Measurements from ENCODE around the gene CEP97.
"Not testable (repeated sequence)": the region's sequence is repeated elsewhere in the genome, so short reads cannot be mapped to it uniquely, and the experiment has no call there.

The CEP97 gene

DNA sequence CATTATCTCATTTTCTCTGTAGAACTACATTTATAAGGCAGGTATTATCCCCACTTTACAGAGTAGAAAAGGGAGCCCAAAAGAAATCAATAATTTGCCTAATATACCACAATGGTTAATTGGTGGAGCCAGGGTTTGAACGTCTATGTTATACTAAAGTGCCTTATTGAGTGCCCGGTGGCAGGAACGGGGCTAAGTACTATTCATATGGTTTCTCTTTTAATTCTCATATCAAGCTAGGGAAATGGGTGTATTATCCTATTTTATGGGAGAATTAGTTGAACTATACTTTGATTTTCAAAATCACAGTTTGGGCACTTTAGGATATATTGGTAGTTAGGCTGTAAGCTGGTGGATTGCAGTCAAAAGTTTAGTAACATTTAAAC is 1.5 kb downstream of the CEP97 start:
- Mint-ChIP-seq H3K27me3 (no peaks in the 10 kb centered on the region), H3K4me1 (ENCODE audit: low read depth) (peaks cover 47% of the 10 kb centered on the region), H3K9me3 (no peaks in the 10 kb centered on the region), H3K4me3 (peak overlapping the region; percentile 99), H3K36me3 (ENCODE audit: low read depth) (peaks cover 32% of the 10 kb centered on the region), H3K27ac (peak overlapping the region; percentile 97)

- H3K36me3 Mint-ChIP-seq (ENCODE audit: low read depth): peaks cover 64% of the 10 kb centered on the region
- no peak overlapping the region for H3K27ac Mint-ChIP-seq
Observed at GRCh38 chr3:101729586-101729985, 5.2 kb downstream of the CEP97 start.

GRCh38 chr3:101730839-101731238 is 6.4 kb downstream of the CEP97 start:
- no peak overlapping the region for H3K27ac Mint-ChIP-seq
- H3K9me3 Mint-ChIP-seq: no peaks in the 10 kb centered on the region
- H3K36me3 Mint-ChIP-seq (ENCODE audit: low read depth): peaks cover 74% of the 10 kb centered on the region
- no peak overlapping the region for H3K4me3 Mint-ChIP-seq
- H3K4me1 Mint-ChIP-seq (ENCODE audit: low read depth): peaks cover 13% of the 10 kb centered on the region
- H3K27me3 Mint-ChIP-seq: no peaks in the 10 kb centered on the region

More at GRCh38 chr3:101729586-101729985, 5.2 kb downstream of the CEP97 start:
- H3K9me3 Mint-ChIP-seq: no peaks in the 10 kb centered on the region
- H3K4me1 Mint-ChIP-seq (ENCODE audit: low read depth): peaks cover 20% of the 10 kb centered on the region
- no peak overlapping the region for H3K4me3 Mint-ChIP-seq
- H3K27me3 Mint-ChIP-seq: no peaks in the 10 kb centered on the region

- no peak overlapping the region for H3K4me3 Mint-ChIP-seq
- H3K36me3 Mint-ChIP-seq (ENCODE audit: low read depth): peaks cover 78% of the 10 kb centered on the region
- peaks cover under 1% of the 10 kb centered on the region for H3K4me1 Mint-ChIP-seq (ENCODE audit: low read depth)
- no peaks in the 10 kb centered on the region for H3K9me3 Mint-ChIP-seq
- no peak overlapping the region for H3K27ac Mint-ChIP-seq
- H3K27me3 Mint-ChIP-seq: no peaks in the 10 kb centered on the region
Observed at GRCh38 chr3:101732240-101732641, 7.8 kb downstream of the CEP97 start.

DNA sequence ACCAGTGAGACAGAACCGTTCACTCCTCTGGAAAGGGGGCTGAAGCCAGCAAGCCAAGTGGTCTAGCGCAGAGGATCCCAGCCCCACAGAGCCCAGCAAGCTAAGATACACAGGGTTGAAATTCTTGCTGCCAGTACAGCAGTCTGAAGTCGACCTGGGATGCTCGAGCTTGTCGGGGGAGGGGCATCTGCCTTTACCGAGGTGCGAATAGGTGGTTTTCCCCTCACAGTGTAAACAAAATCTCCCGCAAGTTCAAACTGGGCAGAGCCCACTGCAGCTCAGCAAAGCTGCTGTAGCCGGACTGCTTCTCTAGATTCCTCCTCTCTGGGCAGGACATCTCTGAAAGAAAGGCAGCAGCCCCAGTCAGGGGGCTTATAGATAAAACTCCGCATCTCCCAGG is 11.4 kb downstream of the CEP97 start:
- no peak overlapping the region for H3K27ac Mint-ChIP-seq
- no peaks in the 10 kb centered on the region for H3K9me3 Mint-ChIP-seq
- peaks cover 73% of the 10 kb centered on the region for H3K36me3 Mint-ChIP-seq (ENCODE audit: low read depth)
- H3K4me1 Mint-ChIP-seq (ENCODE audit: low read depth): no peaks in the 10 kb centered on the region
- H3K4me3 Mint-ChIP-seq: no peak overlapping the region
- no peaks in the 10 kb centered on the region for H3K27me3 Mint-ChIP-seq

GRCh38 chr3:101741914-101742313 is 17.5 kb downstream of the CEP97 start:
- H3K9me3 Mint-ChIP-seq; H3K4me3 Mint-ChIP-seq; H3K4me1 Mint-ChIP-seq (ENCODE audit: low read depth); H3K27me3 Mint-ChIP-seq; H3K27ac Mint-ChIP-seq: not testable (repeated sequence)
- H3K36me3 Mint-ChIP-seq (ENCODE audit: low read depth): peaks cover 41% of the 10 kb centered on the region

GRCh38 chr3:101744811-101745210 is 20.4 kb downstream of the CEP97 start:
- H3K27me3 Mint-ChIP-seq: no peaks in the 10 kb centered on the region
- H3K9me3 Mint-ChIP-seq: no peaks in the 10 kb centered on the region
- H3K36me3 Mint-ChIP-seq (ENCODE audit: low read depth): peaks cover 28% of the 10 kb centered on the region
- no peak overlapping the region for H3K27ac Mint-ChIP-seq
- H3K4me3 Mint-ChIP-seq: no peak overlapping the region
- H3K4me1 Mint-ChIP-seq (ENCODE audit: low read depth): peaks cover 3% of the 10 kb centered on the region

- not testable (repeated sequence) for H3K4me1 Mint-ChIP-seq (ENCODE audit: low read depth); H3K9me3 Mint-ChIP-seq; H3K27me3 Mint-ChIP-seq; H3K4me3 Mint-ChIP-seq; H3K27ac Mint-ChIP-seq
- H3K36me3 Mint-ChIP-seq (ENCODE audit: low read depth): peaks cover 32% of the 10 kb centered on the region
Observed at GRCh38 chr3:101745934-101746333, 21.5 kb downstream of the CEP97 start.

DNA sequence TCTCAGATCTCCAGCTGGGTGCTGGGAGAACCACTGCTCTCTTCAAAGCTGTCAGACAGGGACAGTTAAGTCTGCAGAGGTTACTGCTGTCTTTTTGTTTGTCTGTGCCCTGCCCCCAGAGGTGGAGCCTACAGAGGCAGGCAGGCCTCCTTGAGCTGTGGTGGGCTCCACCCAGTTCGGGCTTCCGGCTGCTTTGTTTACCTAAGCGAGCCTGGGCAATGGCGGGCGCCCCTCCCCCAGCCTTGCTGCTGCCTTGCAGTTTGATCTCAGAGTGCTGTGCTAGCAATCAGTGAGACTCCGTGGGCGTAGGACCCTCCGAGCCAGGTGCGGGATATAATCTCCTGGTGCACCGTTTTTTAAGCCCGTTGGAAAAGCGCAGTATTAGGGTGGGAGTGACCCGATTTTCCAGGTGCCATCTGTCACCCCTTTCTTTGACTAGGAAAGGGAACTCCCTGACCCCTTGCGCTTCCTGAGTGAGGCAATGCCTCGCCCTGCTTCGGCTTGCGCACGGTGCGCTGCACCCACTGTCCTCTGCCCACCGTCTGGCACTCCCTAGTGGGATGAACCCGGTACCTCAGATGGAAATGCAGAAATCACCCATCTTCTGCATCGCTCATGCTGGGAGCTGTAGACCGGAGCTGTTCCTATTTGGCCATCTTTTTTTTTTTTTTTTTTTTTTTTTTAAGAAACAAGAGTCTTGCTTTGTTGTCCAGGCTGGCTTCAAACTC is 29.1 kb downstream of the CEP97 start:
- not testable (repeated sequence) for H3K9me3 Mint-ChIP-seq; H3K4me3 Mint-ChIP-seq; H3K27me3 Mint-ChIP-seq; H3K4me1 Mint-ChIP-seq (ENCODE audit: low read depth); H3K27ac Mint-ChIP-seq
- H3K36me3 Mint-ChIP-seq (ENCODE audit: low read depth): peaks cover 59% of the 10 kb centered on the region

- Mint-ChIP-seq H3K27me3 (no peaks in the 10 kb centered on the region), H3K4me1 (ENCODE audit: low read depth) (no peaks in the 10 kb centered on the region), H3K36me3 (ENCODE audit: low read depth) (peaks cover 66% of the 10 kb centered on the region), H3K27ac (no peak overlapping the region), H3K4me3 (no peak overlapping the region), H3K9me3 (no peaks in the 10 kb centered on the region)
Observed at GRCh38 chr3:101758224-101758623, 33.8 kb downstream of the CEP97 start.

- no peaks in the 10 kb centered on the region for H3K27me3 Mint-ChIP-seq
- H3K27ac Mint-ChIP-seq: no peak overlapping the region
- H3K36me3 Mint-ChIP-seq (ENCODE audit: low read depth): peaks cover 54% of the 10 kb centered on the region
- H3K4me3 Mint-ChIP-seq: no peak overlapping the region
- H3K9me3 Mint-ChIP-seq: no peaks in the 10 kb centered on the region
- H3K4me1 Mint-ChIP-seq (ENCODE audit: low read depth): no peaks in the 10 kb centered on the region
Observed at GRCh38 chr3:101762041-101762646, 37.7 kb downstream of the CEP97 start.

DNA sequence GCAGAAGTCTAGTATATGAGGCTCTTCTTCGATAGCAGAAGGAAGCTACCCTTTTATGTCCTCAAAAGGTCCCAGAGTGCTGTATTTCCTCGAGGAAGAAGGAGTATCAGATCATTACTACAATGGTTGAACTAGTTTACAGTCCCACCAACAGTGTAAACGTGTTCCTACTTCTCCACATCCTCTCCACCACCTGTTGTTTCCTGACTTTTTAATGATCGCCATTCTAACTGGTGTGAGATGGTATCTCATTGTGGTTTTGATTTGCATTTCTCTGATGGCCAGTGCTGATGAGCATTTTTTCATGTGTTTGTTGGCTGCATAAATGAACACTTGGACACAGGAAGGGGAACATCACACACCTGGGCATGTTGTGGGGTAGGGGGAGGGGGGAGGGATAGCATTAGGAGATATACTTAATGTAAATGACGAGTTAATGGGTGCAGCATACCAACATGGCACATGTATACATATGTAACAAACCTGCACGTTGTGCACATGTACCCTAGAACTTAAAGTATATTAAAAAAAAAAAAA is 53.4 kb downstream of the CEP97 start:
- H3K27ac Mint-ChIP-seq: peak overlapping the region; percentile 94
- H3K4me3 Mint-ChIP-seq: peak overlapping the region; percentile 15

GRCh38 chr3:101778385-101779046 is 54.1 kb downstream of the CEP97 start:
- H3K27me3 Mint-ChIP-seq: no peaks in the 10 kb centered on the region
- no peaks in the 10 kb centered on the region for H3K9me3 Mint-ChIP-seq
- peak overlapping the region; percentile 94 for H3K27ac Mint-ChIP-seq
- peaks cover 8% of the 10 kb centered on the region for H3K36me3 Mint-ChIP-seq (ENCODE audit: low read depth)
- H3K4me1 Mint-ChIP-seq (ENCODE audit: low read depth): peaks cover 42% of the 10 kb centered on the region
- peak overlapping the region; percentile 93 for H3K4me3 Mint-ChIP-seq

More for the DNA sequence above, 53.4 kb downstream of the CEP97 start:
- not testable (repeated sequence) for H3K9me3 Mint-ChIP-seq; H3K36me3 Mint-ChIP-seq (ENCODE audit: low read depth); H3K27me3 Mint-ChIP-seq
- peaks cover 42% of the 10 kb centered on the region for H3K4me1 Mint-ChIP-seq (ENCODE audit: low read depth)

DNA sequence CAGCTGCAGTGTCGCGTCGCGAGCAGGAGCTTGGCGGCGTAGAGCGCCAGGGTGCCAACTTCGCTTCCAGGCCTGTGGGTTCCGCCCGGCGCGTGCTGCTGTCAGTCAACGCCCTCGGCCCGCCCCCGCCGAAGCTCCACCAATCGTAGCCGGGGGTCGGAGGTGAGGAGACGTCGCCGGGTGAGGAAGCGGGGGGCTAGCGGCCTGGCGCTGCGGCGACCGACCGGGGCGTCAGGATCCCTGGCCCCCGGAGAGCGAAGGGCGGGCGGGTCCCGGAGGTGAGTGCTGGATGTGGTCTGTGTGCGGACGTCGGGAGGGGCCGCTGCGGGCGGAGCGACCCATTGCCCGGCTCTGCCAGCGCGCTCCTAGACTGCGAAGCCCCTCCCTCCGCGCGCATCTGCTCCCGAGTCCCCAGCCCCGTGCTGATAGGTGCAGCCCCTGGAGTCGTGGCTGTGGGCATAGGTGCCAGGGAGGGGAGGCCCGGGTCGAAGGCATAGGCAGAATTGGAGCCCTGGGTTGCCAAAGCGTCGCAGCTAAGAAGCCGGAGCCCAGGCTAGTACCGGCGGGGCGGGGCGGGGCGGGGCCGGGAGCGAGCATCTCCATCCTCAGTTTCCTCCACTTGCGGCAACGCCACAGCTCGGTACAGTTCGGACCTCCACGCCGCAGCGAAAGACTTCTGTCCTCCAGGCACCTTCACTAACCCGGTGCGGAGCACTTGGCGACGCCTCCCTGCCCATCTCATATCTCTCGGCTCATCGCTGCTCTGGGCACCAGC is 54.8 kb downstream of the CEP97 start, which contains the start of gene NXPE3:
Gene NXPE3, plus strand, starts transcription at position 165 of the 775 bp plus-strand sequence. CDS start 6,386 bp downstream, outside the sequence.
- H3K4me1 Mint-ChIP-seq (ENCODE audit: low read depth): peaks cover 46% of the 10 kb centered on the region
- peak within 1 kb of the TSS; percentile 94 for H3K27ac Mint-ChIP-seq
- peak within 1 kb of the TSS; percentile 93 for H3K4me3 Mint-ChIP-seq
- H3K36me3 Mint-ChIP-seq (ENCODE audit: low read depth): peaks cover 15% of the 10 kb centered on the region
- no peaks in the 10 kb centered on the region for H3K27me3 Mint-ChIP-seq
- H3K9me3 Mint-ChIP-seq: no peaks in the 10 kb centered on the region
